AG08396 (cell line): Measurements from ENCODE around the gene CENPV.

Experiments used
- DNase-seq: peaks from one replicate; pipeline ENCODE4 v3.0.0; 2012; ENCODE audit warnings: low spot score, mixed read lengths

CENPV gene

GRCh38 chr17:16361874-16362273, 8.6 kb upstream of the CENPV start:
- no peak for DNase-seq

- no peak for DNase-seq
These were observed 5.1 kb upstream of the CENPV start for GRCh38 chr17:16358394-16358793.

- no peak for DNase-seq
These were observed 1.3 kb upstream of the CENPV start for GRCh38 chr17:16354585-16354984.

GRCh38 chr17:16352667-16353316, 477 bp downstream of the CENPV start:
- peak; percentile 41 for DNase-seq

GRCh38 chr17:16352303-16352666, 984 bp downstream of the CENPV start:
- DNase-seq, result peak; percentile 47

GRCh38 chr17:16351831-16352230, 1.4 kb downstream of the CENPV start:
- peak; percentile 55 for DNase-seq

- DNase-seq, result no peak
These were observed 3.8 kb downstream of the CENPV start for GRCh38 chr17:16349431-16349830.

GRCh38 chr17:16348586-16348985, 4.7 kb downstream of the CENPV start:
- no peak for DNase-seq

- no peak for DNase-seq
These were observed 6.5 kb downstream of the CENPV start for GRCh38 chr17:16346721-16347271.

GRCh38 chr17:16345565-16345964, 7.7 kb downstream of the CENPV start:
- DNase-seq, result no peak

GRCh38 chr17:16343569-16343968, 9.7 kb downstream of the CENPV start:
- no peak for DNase-seq

GRCh38 chr17:16342979-16343378, 10.3 kb downstream of the CENPV start:
- peak; percentile 27 for DNase-seq

GRCh38 chr17:16339959-16340358, 13.3 kb downstream of the CENPV start:
- no peak for DNase-seq

- no peak for DNase-seq
These were observed 13.9 kb downstream of the CENPV start for GRCh38 chr17:16339402-16339801.

GRCh38 chr17:16338391-16338790, 14.9 kb downstream of the CENPV start:
- DNase-seq, result no peak

GRCh38 chr17:16329519-16330271, 23.6 kb downstream of the CENPV start:
- DNase-seq, result peak; percentile 49

- DNase-seq, result no peak
These were observed 24.3 kb downstream of the CENPV start for GRCh38 chr17:16328997-16329396.

GRCh38 chr17:16327018-16327417, 26.3 kb downstream of the CENPV start:
- no peak for DNase-seq

- DNase-seq, result no peak
These were observed 27.3 kb downstream of the CENPV start for GRCh38 chr17:16325964-16326363.

GRCh38 chr17:16322636-16323035, 30.6 kb downstream of the CENPV start:
- DNase-seq, result peak; percentile 65

- DNase-seq, result no peak
These were observed 33.3 kb downstream of the CENPV start for GRCh38 chr17:16319969-16320368.

- DNase-seq, result no peak
These were observed 38.4 kb downstream of the CENPV start for GRCh38 chr17:16314859-16315258.

- peak; percentile 66 for DNase-seq
These were observed 39.1 kb downstream of the CENPV start for GRCh38 chr17:16314189-16314588.
